Measurements from ENCODE around the gene ZNF526. TPM values are rescaled to one million over a fixed set of nuclear protein-coding genes. Genes with fewer than 3 reads are reported as not detected.

The ZNF526 gene
- total and polyA plus RNA-seq, 9 of the 15 experiments (the other 6 are each of a cell fraction or from before 2014, with no cell fraction given), result 1.3 to 17.9 (median 6.2) TPM

- FAIRE-seq (peak; percentile 99), DNase-seq (ENCODE audit: extremely low read depth in 1 of 4, low spot score in 3 of 4) (peak; percentile 82 to 99 (median 88)), ATAC-seq (peak; percentile 88)
- under 1% methylated on average over 69 of the region's 76 CpGs for WGBS (ENCODE audit: insufficient coverage, low coverage, missing lambda C conversion rate)
- Histone ChIP-seq H3K9ac (ENCODE audit: insufficient read depth in 1 of 2, low read depth in 2 of 2, low read length in 2 of 2) (peak within 1 kb of the TSS; percentile 89 to 95), H3K4me3 (peak within 1 kb of the TSS; percentile 79), H2AFZ (ENCODE audit: low read depth, low read length) (peak within 1 kb of the TSS; percentile 98), H3K4me1 (replicated peaks in 1 of 2; ENCODE audit: control insufficient read depth in 2 of 2, insufficient read depth in 2 of 2, low read length in 2 of 2) (peaks cover 7 to 19% of the 10 kb centered on the region in 2 experiments; a peak in 4 of 5 replicates), H4K20me1 (replicated peaks; ENCODE audit: control insufficient read depth, insufficient read depth, low read length) (no peaks in the 10 kb centered on the region), H3K79me2 (ENCODE audit: control insufficient read depth, insufficient read depth, low read length) (peaks cover 49% of the 10 kb centered on the region), H3K36me3 (ENCODE audit: control insufficient read depth, insufficient read depth, low read length) (peaks cover 32% of the 10 kb centered on the region), H3K9me3 (replicated peaks; ENCODE audit: control insufficient read depth, insufficient read depth, low read depth, low read length) (no peaks in the 10 kb centered on the region), H3K27me3 (ENCODE audit: control insufficient read depth in 2 of 2, insufficient read depth in 2 of 2, low read length in 2 of 2) (no peaks in the 10 kb centered on the region), H3K9me1 (ENCODE audit: control insufficient read depth, insufficient read depth, low read length) (no peaks in the 10 kb centered on the region), H3K4me2 (ENCODE audit: insufficient read depth, low read length) (peak within 1 kb of the TSS; percentile 92), H3K27ac (ENCODE audit: extremely low read depth, low read depth, low read length) (peak within 1 kb of the TSS; percentile 84)
- ChIA-PET CTCF (ENCODE audit: low intra/inter-chr PET ratio) (interaction anchor here (2.2 kb wide), 1 partner anchor 110 kb away, joined by 6 read pairs; the partner anchor contains the start of gene POU2F2), POLR2A (interaction anchor here (0.5 to 11.7 kb wide), 22 partner anchors 9 to 154 kb away, joined by 3 to 116 read pairs (median 4); partner anchors contain the start of genes DEDD2, PAFAH1B3 and PRR19)
- in situ Hi-C loops (cut with MboI), result no loop called here
- BruUV-seq (replicated peaks), result no TSS peak
- intact Hi-C loops (cut with micrococcal nuclease), result loop anchor here (2.0 to 5.0 kb wide), 3 partner anchors 22 to 55 kb away; partner anchors contain the start of gene ZNF526
- TF ChIP-seq CCNT2 (IDR thresholded peaks at IDR 0.05; ENCODE audit: borderline replicate concordance, extremely low read depth, insufficient read length, low read depth, low read length) (peak; percentile 21), TEAD2 (tag; IDR thresholded peaks at IDR 0.05) (no peak), NFATC3 (IDR thresholded peaks at IDR 0.05) (no peak), THAP12 (CRISPR knock-in tag; IDR thresholded peaks at IDR 0.05) (0 out of 2 replicates have a peak, but pooled peaks have one; percentile 38), TEAD4 (IDR thresholded peaks at IDR 0.05; ENCODE audit: low read length) (0 out of 2 replicates have a peak, but pooled peaks have one; percentile 7), TEAD4 (CRISPR knock-in tag; IDR thresholded peaks at IDR 0.05; ENCODE audit: borderline replicate concordance) (no peak), ZNF445 (CRISPR knock-in tag; IDR thresholded peaks at IDR 0.05; ENCODE audit: low read depth) (peak; percentile 62; the same call in 1 of the 2 replicates), ZBTB40 (IDR thresholded peaks at IDR 0.05) (peak; percentile 74), ZBTB40 (CRISPR knock-in tag; IDR thresholded peaks at IDR 0.05) (no peak)
Observed at GRCh38 chr19:42242512-42243409, 22.6 kb downstream of the ZNF526 start, which contains the start of gene GSK3A. Gene GSK3A, minus strand, starts transcription at chr19:42242602. Its CDS starts 137 bp downstream, at chr19:42242465.

Data from K562 (cell line).